SK-N-SH treated with all-trans-retinoic acid at 6 μM for 48 hours (cell line): ENCODE measurements around the gene DPF3.

Experiments used
- ATAC-seq: fragments of 200-7000 bp; cut with Tn5 transposase; 3 replicates; pipeline ENCODE4 v1.9.1; 2020; ENCODE audit warnings: mild to moderate bottlenecking, moderate library complexity
- BACH2 ChIP-seq: fragments of 250-450 bp; sonication (Bioruptor Pico); IDR thresholded peaks from 2 replicates; pipeline ENCODE4 v1.9.0; 2021; ENCODE audit warnings: mild to moderate bottlenecking, borderline replicate concordance
- CSDC2 ChIP-seq: fragments of 250-450 bp; sonication (Bioruptor Pico); IDR thresholded peaks from 2 replicates; pipeline ENCODE4 v1.5.0; 2020; ENCODE audit warnings: mild to moderate bottlenecking, moderate library complexity
- ESRRG ChIP-seq: fragments of 250-450 bp; sonication (Bioruptor Pico); IDR thresholded peaks from 2 replicates; pipeline ENCODE4 v1.6.1; 2021; ENCODE audit warnings: mild to moderate bottlenecking
- GLIS3 ChIP-seq: fragments of 250-450 bp; sonication (Bioruptor Pico); IDR thresholded peaks from 2 replicates; pipeline ENCODE4 v1.5.0; 2020; ENCODE audit warnings: mild to moderate bottlenecking, moderate library complexity
- ISL1 ChIP-seq: fragments of 250-450 bp; sonication (Bioruptor Pico); IDR thresholded peaks from 2 replicates; pipeline ENCODE4 v2.1.2; 2022; ENCODE audit warnings: mild to moderate bottlenecking, moderate library complexity
- OSR1 ChIP-seq: fragments of 250-450 bp; sonication (Bioruptor Pico); IDR thresholded peaks from 2 replicates; pipeline ENCODE4 v1.8.0; 2022; ENCODE audit warnings: moderate library complexity, mild to moderate bottlenecking, inconsistent platforms
- POU6F1 ChIP-seq: fragments of 250-450 bp; sonication (Bioruptor Pico); IDR thresholded peaks from 2 replicates; pipeline ENCODE4 v1.8.0; 2021; ENCODE audit warnings: low read depth, mild to moderate bottlenecking, moderate library complexity, borderline replicate concordance
- PPARA ChIP-seq: fragments of 250-450 bp; sonication (Bioruptor Pico); IDR thresholded peaks from 2 replicates; pipeline ENCODE4 v1.5.0; 2020; ENCODE audit warnings: mild to moderate bottlenecking, borderline replicate concordance
- RARB ChIP-seq: fragments of 250-450 bp; sonication (Bioruptor Pico); IDR thresholded peaks from 2 replicates; pipeline ENCODE4 v1.8.0; 2021; ENCODE audit warnings: mild to moderate bottlenecking, moderate library complexity
- SNAI2 ChIP-seq: fragments of 250-450 bp; sonication (Bioruptor Pico); IDR thresholded peaks from 2 replicates; pipeline ENCODE4 v1.5.0; 2020; ENCODE audit warnings: mild to moderate bottlenecking, moderate library complexity
- TCF4 ChIP-seq: fragments of 250-450 bp; sonication (Bioruptor Pico); IDR thresholded peaks from 2 replicates; pipeline ENCODE4 v1.8.0; 2021; ENCODE audit warnings: mild to moderate bottlenecking, moderate library complexity, borderline replicate concordance
- TOX ChIP-seq: fragments of 250-450 bp; sonication (Bioruptor Pico); IDR thresholded peaks from 2 replicates; pipeline ENCODE4 v1.8.0; 2021; ENCODE audit warnings: mild to moderate bottlenecking, moderate library complexity, borderline replicate concordance
- TSHZ2 ChIP-seq: fragments of 250-450 bp; sonication (Bioruptor Pico); IDR thresholded peaks from 2 replicates; pipeline ENCODE4 v1.5.0; 2020; ENCODE audit warnings: mild to moderate bottlenecking, moderate library complexity
- ZFP3 ChIP-seq: fragments of 250-450 bp; sonication (Bioruptor Pico); IDR thresholded peaks from 2 replicates; pipeline ENCODE4 v1.5.0; 2020; ENCODE audit warnings: mild to moderate bottlenecking, moderate library complexity
- ZFP30 ChIP-seq: fragments of 450-650 bp; formaldehyde crosslinking; IDR thresholded peaks from 2 replicates; pipeline ENCODE4 v1.5.0; 2022; ENCODE audit warnings: mild to moderate bottlenecking, moderate library complexity
- ZNF565 ChIP-seq: fragments of 450-650 bp; formaldehyde crosslinking; conservative IDR thresholded peaks from 2 replicates; pipeline ENCODE4 v1.5.0; 2020; ENCODE audit warnings: low read depth, mild to moderate bottlenecking, moderate library complexity
- ZNF70 ChIP-seq: fragments of 450-650 bp; formaldehyde crosslinking; IDR thresholded peaks from 2 replicates; pipeline ENCODE4 v1.5.0; 2020; ENCODE audit warnings: mild to moderate bottlenecking, moderate library complexity
- ZNF8 ChIP-seq: fragments of 450-650 bp; formaldehyde crosslinking; IDR thresholded peaks from 2 replicates; pipeline ENCODE4 v1.5.0; 2020; ENCODE audit warnings: mild to moderate bottlenecking, moderate library complexity
- TF ChIP-seq, protein P1 (sequence below): fragments of 250-450 bp; sonication (Bioruptor Pico); IDR thresholded peaks from 2 replicates; pipeline ENCODE4 v1.8.0; 2020; ENCODE audit warnings: mild to moderate bottlenecking, moderate library complexity, borderline replicate concordance
- TF ChIP-seq, protein P2 (sequence below): fragments of 250-450 bp; sonication (Bioruptor Pico); IDR thresholded peaks from 2 replicates; pipeline ENCODE4 v1.5.1; 2020; ENCODE audit warnings: low read depth, mild to moderate bottlenecking, moderate library complexity
- TF ChIP-seq, protein P3 (sequence below): fragments of 250-450 bp; sonication (Bioruptor Pico); IDR thresholded peaks from 2 replicates; pipeline ENCODE4 v1.5.1; 2021; ENCODE audit warnings: mild to moderate bottlenecking, moderate library complexity

Gene DPF3

GRCh38 chr14:72868500-72868899 is 25.4 kb downstream of the DPF3 start (continued):
- TF ChIP-seq, protein P1, sequence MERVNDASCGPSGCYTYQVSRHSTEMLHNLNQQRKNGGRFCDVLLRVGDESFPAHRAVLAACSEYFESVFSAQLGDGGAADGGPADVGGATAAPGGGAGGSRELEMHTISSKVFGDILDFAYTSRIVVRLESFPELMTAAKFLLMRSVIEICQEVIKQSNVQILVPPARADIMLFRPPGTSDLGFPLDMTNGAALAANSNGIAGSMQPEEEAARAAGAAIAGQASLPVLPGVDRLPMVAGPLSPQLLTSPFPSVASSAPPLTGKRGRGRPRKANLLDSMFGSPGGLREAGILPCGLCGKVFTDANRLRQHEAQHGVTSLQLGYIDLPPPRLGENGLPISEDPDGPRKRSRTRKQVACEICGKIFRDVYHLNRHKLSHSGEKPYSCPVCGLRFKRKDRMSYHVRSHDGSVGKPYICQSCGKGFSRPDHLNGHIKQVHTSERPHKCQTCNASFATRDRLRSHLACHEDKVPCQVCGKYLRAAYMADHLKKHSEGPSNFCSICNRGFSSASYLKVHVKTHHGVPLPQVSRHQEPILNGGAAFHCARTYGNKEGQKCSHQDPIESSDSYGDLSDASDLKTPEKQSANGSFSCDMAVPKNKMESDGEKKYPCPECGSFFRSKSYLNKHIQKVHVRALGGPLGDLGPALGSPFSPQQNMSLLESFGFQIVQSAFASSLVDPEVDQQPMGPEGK (CRISPR knock-in tag): no peak
- TF ChIP-seq CSDC2 (CRISPR knock-in tag) (no peak), BACH2 (CRISPR knock-in tag) (no peak)

DNA sequence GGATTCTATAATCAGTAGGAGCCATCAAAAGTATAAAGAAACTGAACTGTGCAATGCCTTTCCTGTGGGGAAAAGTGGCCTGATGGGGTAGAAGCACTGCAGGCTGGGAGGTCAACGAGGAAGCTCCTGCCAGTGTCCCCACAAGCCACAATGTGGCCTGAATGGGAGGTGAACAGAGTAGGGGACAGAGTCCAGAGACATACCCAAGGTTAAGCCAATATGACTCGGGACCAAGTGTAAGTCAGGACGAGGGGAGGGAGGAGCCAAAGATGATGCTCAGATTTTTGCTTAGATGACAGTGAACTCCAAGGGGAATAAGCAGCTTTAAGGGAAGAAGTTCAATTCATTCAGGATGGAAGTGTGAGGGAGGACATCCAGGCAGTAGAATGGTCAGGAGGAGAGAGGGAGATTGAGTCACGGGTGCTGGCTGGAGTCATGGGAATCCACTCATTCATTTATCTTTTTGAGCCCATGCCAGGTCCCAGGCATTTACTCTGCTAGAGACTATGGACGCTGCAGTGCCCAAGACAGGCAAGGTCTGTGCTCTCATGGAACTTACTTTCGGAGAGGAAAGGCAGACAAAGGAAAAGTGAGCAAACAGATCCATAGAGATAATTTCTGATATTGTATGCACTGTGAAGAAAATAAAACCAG is 29.1 kb downstream of the DPF3 start:
- ATAC-seq: no peak
- TF ChIP-seq ZNF8 (CRISPR knock-in tag) (no peak), TOX (CRISPR knock-in tag) (no peak), ZNF565 (CRISPR knock-in tag) (no peak), ISL1 (no peak), TCF4 (CRISPR knock-in tag) (no peak)
- TF ChIP-seq, protein P2, sequence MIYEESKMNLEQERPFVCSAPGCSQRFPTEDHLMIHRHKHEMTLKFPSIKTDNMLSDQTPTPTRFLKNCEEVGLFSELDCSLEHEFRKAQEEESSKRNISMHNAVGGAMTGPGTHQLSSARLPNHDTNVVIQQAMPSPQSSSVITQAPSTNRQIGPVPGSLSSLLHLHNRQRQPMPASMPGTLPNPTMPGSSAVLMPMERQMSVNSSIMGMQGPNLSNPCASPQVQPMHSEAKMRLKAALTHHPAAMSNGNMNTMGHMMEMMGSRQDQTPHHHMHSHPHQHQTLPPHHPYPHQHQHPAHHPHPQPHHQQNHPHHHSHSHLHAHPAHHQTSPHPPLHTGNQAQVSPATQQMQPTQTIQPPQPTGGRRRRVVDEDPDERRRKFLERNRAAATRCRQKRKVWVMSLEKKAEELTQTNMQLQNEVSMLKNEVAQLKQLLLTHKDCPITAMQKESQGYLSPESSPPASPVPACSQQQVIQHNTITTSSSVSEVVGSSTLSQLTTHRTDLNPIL (CRISPR knock-in tag): no peak

GRCh38 chr14:72863216-72864006 is 30.5 kb downstream of the DPF3 start:
- no peak for ATAC-seq
- no peak for TF ChIP-seq SNAI2 (CRISPR knock-in tag)
- TF ChIP-seq RARB: no peak
- TF ChIP-seq ZNF70: no peak
- TF ChIP-seq ESRRG (CRISPR knock-in tag): no peak
- no peak for TF ChIP-seq ZFP3 (CRISPR knock-in tag)
- TF ChIP-seq CSDC2 (CRISPR knock-in tag): no peak
- TF ChIP-seq OSR1 (CRISPR knock-in tag): no peak
- TF ChIP-seq, protein P3, sequence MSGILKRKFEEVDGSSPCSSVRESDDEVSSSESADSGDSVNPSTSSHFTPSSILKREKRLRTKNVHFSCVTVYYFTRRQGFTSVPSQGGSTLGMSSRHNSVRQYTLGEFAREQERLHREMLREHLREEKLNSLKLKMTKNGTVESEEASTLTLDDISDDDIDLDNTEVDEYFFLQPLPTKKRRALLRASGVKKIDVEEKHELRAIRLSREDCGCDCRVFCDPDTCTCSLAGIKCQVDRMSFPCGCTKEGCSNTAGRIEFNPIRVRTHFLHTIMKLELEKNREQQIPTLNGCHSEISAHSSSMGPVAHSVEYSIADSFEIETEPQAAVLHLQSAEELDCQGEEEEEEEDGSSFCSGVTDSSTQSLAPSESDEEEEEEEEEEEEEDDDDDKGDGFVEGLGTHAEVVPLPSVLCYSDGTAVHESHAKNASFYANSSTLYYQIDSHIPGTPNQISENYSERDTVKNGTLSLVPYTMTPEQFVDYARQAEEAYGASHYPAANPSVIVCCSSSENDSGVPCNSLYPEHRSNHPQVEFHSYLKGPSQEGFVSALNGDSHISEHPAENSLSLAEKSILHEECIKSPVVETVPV (CRISPR knock-in tag): no peak
- TF ChIP-seq GLIS3 (CRISPR knock-in tag): no peak
- TF ChIP-seq ZNF565 (CRISPR knock-in tag): no peak
- TF ChIP-seq, all 23 proteins: peak for 0

DNA sequence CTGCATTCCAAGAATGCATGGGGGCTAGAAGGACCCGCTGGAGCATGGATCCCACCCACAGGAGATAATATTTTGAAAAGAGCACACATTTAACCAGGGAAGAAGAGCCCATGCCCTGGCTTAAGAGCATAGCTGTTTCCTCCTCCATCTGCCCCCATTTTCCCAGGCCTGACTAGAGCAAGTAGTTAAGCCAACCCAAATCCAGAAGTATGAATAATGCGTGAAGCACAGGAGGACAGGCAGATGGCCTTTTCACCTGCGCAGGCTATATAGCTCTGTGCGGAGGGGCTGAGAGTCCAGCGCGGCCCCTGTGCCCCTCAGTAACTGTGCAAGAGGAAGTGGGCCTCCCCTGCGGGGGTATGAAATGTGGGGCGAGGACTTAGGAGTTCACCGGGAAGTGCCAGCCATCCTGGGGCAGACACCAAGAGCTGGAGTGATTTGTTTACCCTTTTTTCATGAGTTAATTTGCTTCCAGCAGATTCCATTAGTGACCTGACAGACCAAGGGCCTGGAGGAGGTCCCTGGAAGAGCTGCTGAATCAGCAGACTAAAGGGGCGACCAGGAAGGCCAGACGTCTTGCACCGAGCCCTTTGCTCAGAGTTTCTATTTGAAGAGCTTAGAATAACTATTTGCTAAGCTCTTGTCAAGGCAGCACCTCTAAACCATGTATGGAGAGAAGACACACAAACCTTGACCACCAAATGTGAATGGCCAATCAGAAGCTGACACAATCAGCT is 37.2 kb downstream of the DPF3 start:
- TF ChIP-seq, protein P1 (CRISPR knock-in tag): no peak
- TF ChIP-seq, all 23 proteins: peak for 0
- no peak for ATAC-seq

GRCh38 chr14:72855913-72856312 is 38.0 kb downstream of the DPF3 start:
- ATAC-seq: no peak

More at GRCh38 chr14:72855913-72856312, 38.0 kb downstream of the DPF3 start:
- TF ChIP-seq POU6F1 (CRISPR knock-in tag): no peak
- no peak for TF ChIP-seq TOX (CRISPR knock-in tag)
- TF ChIP-seq TSHZ2 (CRISPR knock-in tag): no peak
- no peak for TF ChIP-seq ZFP30 (CRISPR knock-in tag)
- no peak for TF ChIP-seq PPARA (CRISPR knock-in tag)
